NCI-H1105 treated with DMSO at 0.1 percent for 48 hours (cell line): ENCODE results near the gene RNF208.
"Not testable (repeated sequence)": the region's sequence is repeated elsewhere in the genome, so short reads cannot be mapped to it uniquely, and the experiment has no call there.

Source experiments
- DNase-seq: peaks from one replicate; lab custom pipeline; 2025; lab: John Stamatoyannopoulos, UW

RNF208 gene

GRCh38 chr9:137239541-137240200, 17.6 kb upstream of the RNF208 start:
- not testable (repeated sequence) for DNase-seq

- no peak for DNase-seq
Observed at GRCh38 chr9:137237759-137238726, 16.0 kb upstream of the RNF208 start.

GRCh38 chr9:137236936-137237421, 14.9 kb upstream of the RNF208 start:
- no peak for DNase-seq

- peak; percentile 64 for DNase-seq
Observed at GRCh38 chr9:137236238-137236935, 14.3 kb upstream of the RNF208 start.

- DNase-seq, result no peak
Observed at GRCh38 chr9:137235424-137236237, 13.6 kb upstream of the RNF208 start.

- DNase-seq, result no peak
Observed at GRCh38 chr9:137234758-137235423, 12.9 kb upstream of the RNF208 start.

- DNase-seq, result no peak
Observed at GRCh38 chr9:137234055-137234697, 12.1 kb upstream of the RNF208 start.

- no peak for DNase-seq
Observed at GRCh38 chr9:137233143-137233980, 11.3 kb upstream of the RNF208 start.

GRCh38 chr9:137232510-137232909, 10.5 kb upstream of the RNF208 start:
- no peak for DNase-seq

GRCh38 chr9:137232101-137232500, 10.1 kb upstream of the RNF208 start:
- no peak for DNase-seq

- DNase-seq, result no peak
Observed at GRCh38 chr9:137231372-137232039, 9.5 kb upstream of the RNF208 start.

- DNase-seq, result no peak
Observed at GRCh38 chr9:137230705-137231371, 8.8 kb upstream of the RNF208 start, which contains the start of gene SLC34A3. SLC34A3 (plus strand) TSS chr9:137230901; CDS start chr9:137231703, 802 bp downstream.

GRCh38 chr9:137229903-137230704, 8.1 kb upstream of the RNF208 start:
- DNase-seq, result no peak

GRCh38 chr9:137228968-137229896, 7.2 kb upstream of the RNF208 start:
- DNase-seq, result no peak

- DNase-seq, result no peak
Observed at GRCh38 chr9:137228506-137228967, 6.5 kb upstream of the RNF208 start.

- DNase-seq, result no peak
Observed at GRCh38 chr9:137227853-137228505, 5.9 kb upstream of the RNF208 start.
